Measurements from ENCODE around the gene LRRFIP2. TPM values are rescaled to one million over a fixed set of nuclear protein-coding genes. Genes with fewer than 3 reads are reported as not detected.

The LRRFIP2 gene
- total RNA-seq, 4 donors from 2014 or later = 85.7 to 103 (median 100.0) TPM

- TF ChIP-seq CTCF (IDR thresholded peaks at IDR 0.05 in 4 of 5, conservative IDR thresholded peaks at IDR 0.05 in 1 of 5) (no peak), POLR2A (IDR thresholded peaks at IDR 0.05) (no peak)
- no peak for ATAC-seq
- intact Hi-C loops (cut with DNase I; ENCODE audit: low total_unique reads) (no loop called here), in situ Hi-C loops (cut with MboI; ENCODE audit: low sequenced_read_pairs in 4 of 4) (no loop called here)
- Histone ChIP-seq H3K27me3 (no peaks in the 10 kb centered on the region), H3K9me3 (no peaks in the 10 kb centered on the region), H3K27ac (peak overlapping the region in 1 of 4 donors; percentile 46), H3K4me3 (no peak overlapping the region), H3K36me3 (no peaks in the 10 kb centered on the region), H3K4me1 (peaks cover 0 to 44% of the 10 kb centered on the region in 2 donors)
- no peak for DNase-seq
Observed at GRCh38 chr3:37163262-37164015, 10.9 kb downstream of the LRRFIP2 start.

- ATAC-seq (no peak), DNase-seq (no peak)
- H3K4me1 ChIP-seq = peaks cover 0 to 40% of the 10 kb centered on the region in 2 donors
- no peak for TF ChIP-seq POLR2A (IDR thresholded peaks at IDR 0.05)
- no peak for TF ChIP-seq CTCF (IDR thresholded peaks at IDR 0.05 in 4 of 5, conservative IDR thresholded peaks at IDR 0.05 in 1 of 5)
- intact Hi-C loops (cut with DNase I; ENCODE audit: low total_unique reads) = no loop called here
- H3K9me3 ChIP-seq = no peaks in the 10 kb centered on the region
- no peak overlapping the region for H3K4me3 ChIP-seq
- peak overlapping the region in 1 of 4 donors; percentile 46 for H3K27ac ChIP-seq
- no peaks in the 10 kb centered on the region for H3K27me3 ChIP-seq
- no peaks in the 10 kb centered on the region for H3K36me3 ChIP-seq
- in situ Hi-C loops (cut with MboI; ENCODE audit: low sequenced_read_pairs in 4 of 4) = no loop called here
Observed at GRCh38 chr3:37162501-37163245, 11.7 kb downstream of the LRRFIP2 start.

- DNase-seq (no peak), ATAC-seq (no peak)
- in situ Hi-C loops (cut with MboI; ENCODE audit: low sequenced_read_pairs in 4 of 4) (no loop called here), intact Hi-C loops (cut with DNase I; ENCODE audit: low total_unique reads) (no loop called here)
- peaks cover 0 to 49% of the 10 kb centered on the region in 2 donors for H3K4me1 ChIP-seq
- H3K9me3 ChIP-seq = no peaks in the 10 kb centered on the region
- no peaks in the 10 kb centered on the region for H3K36me3 ChIP-seq
- no peaks in the 10 kb centered on the region for H3K27me3 ChIP-seq
- H3K4me3 ChIP-seq = no peak overlapping the region
- H3K27ac ChIP-seq = no peak overlapping the region
- TF ChIP-seq CTCF (IDR thresholded peaks at IDR 0.05 in 4 of 5, conservative IDR thresholded peaks at IDR 0.05 in 1 of 5) = no peak
- TF ChIP-seq POLR2A (IDR thresholded peaks at IDR 0.05) = no peak
Observed at GRCh38 chr3:37161351-37161750, 13.0 kb downstream of the LRRFIP2 start.

GRCh38 chr3:37155782-37156181, 18.6 kb downstream of the LRRFIP2 start:
- ATAC-seq = no peak
- intact Hi-C loops (cut with DNase I; ENCODE audit: low total_unique reads) (no loop called here), in situ Hi-C loops (cut with MboI; ENCODE audit: low sequenced_read_pairs in 4 of 4) (no loop called here)
- Histone ChIP-seq H3K27me3 (no peaks in the 10 kb centered on the region), H3K36me3 (no peaks in the 10 kb centered on the region), H3K4me3 (no peak overlapping the region), H3K4me1 (peaks cover 8 to 66% of the 10 kb centered on the region in 2 donors), H3K27ac (peak overlapping the region in 1 of 4 donors; percentile 43), H3K9me3 (no peaks in the 10 kb centered on the region)
- TF ChIP-seq CTCF (IDR thresholded peaks at IDR 0.05 in 4 of 5, conservative IDR thresholded peaks at IDR 0.05 in 1 of 5) (no peak), POLR2A (IDR thresholded peaks at IDR 0.05) (no peak)
- no peak for DNase-seq

All from gastrocnemius medialis (tissue), 4 donors.